Measurements from ENCODE around the gene RAC3.

- TF ChIP-seq, protein P1, sequence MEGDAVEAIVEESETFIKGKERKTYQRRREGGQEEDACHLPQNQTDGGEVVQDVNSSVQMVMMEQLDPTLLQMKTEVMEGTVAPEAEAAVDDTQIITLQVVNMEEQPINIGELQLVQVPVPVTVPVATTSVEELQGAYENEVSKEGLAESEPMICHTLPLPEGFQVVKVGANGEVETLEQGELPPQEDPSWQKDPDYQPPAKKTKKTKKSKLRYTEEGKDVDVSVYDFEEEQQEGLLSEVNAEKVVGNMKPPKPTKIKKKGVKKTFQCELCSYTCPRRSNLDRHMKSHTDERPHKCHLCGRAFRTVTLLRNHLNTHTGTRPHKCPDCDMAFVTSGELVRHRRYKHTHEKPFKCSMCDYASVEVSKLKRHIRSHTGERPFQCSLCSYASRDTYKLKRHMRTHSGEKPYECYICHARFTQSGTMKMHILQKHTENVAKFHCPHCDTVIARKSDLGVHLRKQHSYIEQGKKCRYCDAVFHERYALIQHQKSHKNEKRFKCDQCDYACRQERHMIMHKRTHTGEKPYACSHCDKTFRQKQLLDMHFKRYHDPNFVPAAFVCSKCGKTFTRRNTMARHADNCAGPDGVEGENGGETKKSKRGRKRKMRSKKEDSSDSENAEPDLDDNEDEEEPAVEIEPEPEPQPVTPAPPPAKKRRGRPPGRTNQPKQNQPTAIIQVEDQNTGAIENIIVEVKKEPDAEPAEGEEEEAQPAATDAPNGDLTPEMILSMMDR (conservative IDR thresholded peaks at IDR 0.05; ENCODE audit: low read length): no peak
- TF ChIP-seq EZH2phosphoT487 (IDR thresholded peaks at IDR 0.05; ENCODE audit: borderline replicate concordance, low read depth, low read length): no peak
Measured at GRCh38 chr17:81992306-81993102, 39.0 kb upstream of the RAC3 start.

Data from OCI-LY7 (cell line).